Measurements from ENCODE around the gene POLL. TPM values are rescaled to one million over a fixed set of nuclear protein-coding genes. Genes with fewer than 3 reads are reported as not detected.
"Not testable (repeated sequence)": the region's sequence is repeated elsewhere in the genome, so short reads cannot be mapped to it uniquely, and the experiment has no call there.

Gene POLL
- total RNA-seq = 10 to 100 TPM; 11.8 to 31.6 (median 17.6) TPM

- DNase-seq = peak; percentile 94 to 97
- intact Hi-C loops (cut with DNase I; ENCODE audit: low total_unique reads) = no loop called here
- Histone ChIP-seq H3K4me1 (no peaks in the 10 kb centered on the region), H3K9me3 (no peaks in the 10 kb centered on the region), H3K27me3 (no peaks in the 10 kb centered on the region), H3K4me3 (peak within 1 kb of the TSS; percentile 50 to 78), H3K27ac (peak within 1 kb of the TSS; percentile 44 to 59), H3K36me3 (no peaks in the 10 kb centered on the region)
- TF ChIP-seq, protein P1, sequence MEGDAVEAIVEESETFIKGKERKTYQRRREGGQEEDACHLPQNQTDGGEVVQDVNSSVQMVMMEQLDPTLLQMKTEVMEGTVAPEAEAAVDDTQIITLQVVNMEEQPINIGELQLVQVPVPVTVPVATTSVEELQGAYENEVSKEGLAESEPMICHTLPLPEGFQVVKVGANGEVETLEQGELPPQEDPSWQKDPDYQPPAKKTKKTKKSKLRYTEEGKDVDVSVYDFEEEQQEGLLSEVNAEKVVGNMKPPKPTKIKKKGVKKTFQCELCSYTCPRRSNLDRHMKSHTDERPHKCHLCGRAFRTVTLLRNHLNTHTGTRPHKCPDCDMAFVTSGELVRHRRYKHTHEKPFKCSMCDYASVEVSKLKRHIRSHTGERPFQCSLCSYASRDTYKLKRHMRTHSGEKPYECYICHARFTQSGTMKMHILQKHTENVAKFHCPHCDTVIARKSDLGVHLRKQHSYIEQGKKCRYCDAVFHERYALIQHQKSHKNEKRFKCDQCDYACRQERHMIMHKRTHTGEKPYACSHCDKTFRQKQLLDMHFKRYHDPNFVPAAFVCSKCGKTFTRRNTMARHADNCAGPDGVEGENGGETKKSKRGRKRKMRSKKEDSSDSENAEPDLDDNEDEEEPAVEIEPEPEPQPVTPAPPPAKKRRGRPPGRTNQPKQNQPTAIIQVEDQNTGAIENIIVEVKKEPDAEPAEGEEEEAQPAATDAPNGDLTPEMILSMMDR (IDR thresholded peaks at IDR 0.05) = no peak
- TF ChIP-seq POLR2A (IDR thresholded peaks at IDR 0.05) = no peak
Observed at GRCh38 chr10:101587725-101588653, at the start of gene POLL, which contains the start of gene DPCD. Gene POLL (minus strand): TSS chr10:101588257. CDS start chr10:101587360, 897 bp downstream. Gene DPCD (plus strand): TSS chr10:101588321. CDS start chr10:101588337, 16 bp downstream.

- H3K27ac ChIP-seq; H3K36me3 ChIP-seq; DNase-seq; H3K4me1 ChIP-seq; intact Hi-C loops (cut with DNase I; ENCODE audit: low total_unique reads); H3K4me3 ChIP-seq; H3K9me3 ChIP-seq; H3K27me3 ChIP-seq: not testable (repeated sequence)
Observed at GRCh38 chr10:101633510-101633909, 45.5 kb upstream of the POLL start.

GRCh38 chr10:101631821-101632475, 43.9 kb upstream of the POLL start:
- H3K27ac ChIP-seq = no peak overlapping the region
- TF ChIP-seq, protein P1 (IDR thresholded peaks at IDR 0.05) = no peak
- no peak for TF ChIP-seq POLR2A (IDR thresholded peaks at IDR 0.05)
- H3K4me1 ChIP-seq = no peaks in the 10 kb centered on the region
- intact Hi-C loops (cut with DNase I; ENCODE audit: low total_unique reads) = no loop called here
- no peaks in the 10 kb centered on the region for H3K9me3 ChIP-seq
- no peak overlapping the region for H3K4me3 ChIP-seq
- no peaks in the 10 kb centered on the region for H3K36me3 ChIP-seq
- no peak for DNase-seq
- no peaks in the 10 kb centered on the region for H3K27me3 ChIP-seq

- no peak overlapping the region for H3K27ac ChIP-seq
- H3K9me3 ChIP-seq = no peaks in the 10 kb centered on the region
- no peaks in the 10 kb centered on the region for H3K4me1 ChIP-seq
- no peak for DNase-seq
- intact Hi-C loops (cut with DNase I; ENCODE audit: low total_unique reads) = no loop called here
- no peaks in the 10 kb centered on the region for H3K36me3 ChIP-seq
- no peak for TF ChIP-seq POLR2A (IDR thresholded peaks at IDR 0.05)
- no peaks in the 10 kb centered on the region for H3K27me3 ChIP-seq
- no peak overlapping the region for H3K4me3 ChIP-seq
Observed at GRCh38 chr10:101630633-101630920, 42.5 kb upstream of the POLL start.

- Histone ChIP-seq H3K36me3 (no peaks in the 10 kb centered on the region), H3K4me3 (no peak overlapping the region), H3K9me3 (no peaks in the 10 kb centered on the region), H3K27ac (no peak overlapping the region), H3K4me1 (no peaks in the 10 kb centered on the region), H3K27me3 (no peaks in the 10 kb centered on the region)
- intact Hi-C loops (cut with DNase I; ENCODE audit: low total_unique reads) = no loop called here
- TF ChIP-seq, protein P1 (IDR thresholded peaks at IDR 0.05) = no peak
- TF ChIP-seq POLR2A (IDR thresholded peaks at IDR 0.05) = no peak
- DNase-seq = no peak
Observed at GRCh38 chr10:101629837-101630632, 42.0 kb upstream of the POLL start.
